HCT116 (cell line): ENCODE data around the gene SMARCA2. TPM values are rescaled to one million over a fixed set of nuclear protein-coding genes. Genes with fewer than 3 reads are reported as not detected.

Experiments used
- ATAC-seq: fragments of 200-7000 bp; cut with Tn5 transposase; 2 replicates; pipeline ENCODE4 v1.9.1; 2020; ENCODE audit warnings: mild to moderate bottlenecking, moderate library complexity
- BruUV-seq: library from RNA; stranded (reverse); fragments of 400-500 nt; replicated peaks from 2 replicates; lab custom pipeline; 2021; lab: Mats Ljungman, UMichigan
- CTCF ChIA-PET: fragments of 300-600 bp; sonication (Branson Sonifier 250); formaldehyde crosslinking; loops from one replicate; lab custom pipeline; 2021; ENCODE audit warnings: antibody characterized with exemption; lab: Charles Lee
- POLR2A ChIA-PET: fragments of 300-600, 350-600 bp; sonication (Branson Sonifier 250); formaldehyde crosslinking; loops from one replicate; lab custom pipeline; 2021; ENCODE audit warnings: antibody characterized with exemption; lab: Charles Lee
- RAD21 ChIA-PET, 2 experiments: fragments of 300-600 bp; sonication (Branson Sonifier 250); formaldehyde crosslinking; loops; one replicate each; lab custom pipeline; 2023; ENCODE audit warnings: low total read pairs in 2 of 2; ENCODE audit not compliant: uncharacterized antibody in 2 of 2, unreplicated experiment in 2 of 2, low non-redundant PET in 1 of 2; lab: Charles Lee
- DNase-seq: peaks from one replicate; pipeline ENCODE4 v3.0.0-alpha.2; 2010; ENCODE audit warnings: low read depth, low spot score
- H2AFZ ChIP-seq: fragments of 200-600 bp; shearing (Covaris generic), sonication (generic); 2 replicates; pipeline ENCODE4 v1.6.1; 2017; ENCODE audit warnings: low read depth, mixed run types, mixed read lengths, antibody characterized with exemption, low read length; ENCODE audit not compliant: poor library complexity, severe bottlenecking
- H3K27ac ChIP-seq: 2 replicates; pipeline ENCODE4 v1.5.1; 2012; ENCODE audit warnings: low read depth, low read length
- H3K27me3 ChIP-seq: fragments of 200-600 bp; sonication (generic); 2 replicates; pipeline ENCODE4 v1.6.1; 2016; ENCODE audit warnings: mixed run types, low read length, mixed read lengths; ENCODE audit not compliant: insufficient read depth
- H3K36me3 ChIP-seq, 2 experiments: fragments of 200-500 bp in 1 of 2; fragments of 200-600 bp in 1 of 2; sonication (Bioruptor generic) in 1 of 2; sonication (generic) in 1 of 2; 2 replicates each; pipeline versions ENCODE4 v1.5.1 to v1.6.1; 2014 to 2016; ENCODE audit warnings: low read length in 2 of 2, inconsistent platforms in 1 of 2, mixed read lengths in 1 of 2, mixed run types in 1 of 2; ENCODE audit not compliant: insufficient read depth in 2 of 2, control insufficient read depth in 1 of 2
- H3K4me1 ChIP-seq, 2 experiments: fragments of 200-600 bp in 1 of 2; sonication (generic) in 1 of 2; 2 replicates each; pipeline versions ENCODE4 v1.5.1 to v1.6.1; 2012 to 2017; ENCODE audit warnings: low read length in 2 of 2, inconsistent platforms in 1 of 2, mild to moderate bottlenecking in 1 of 2, mixed read lengths in 1 of 2, mixed run types in 1 of 2, moderate library complexity in 1 of 2; ENCODE audit not compliant: insufficient read depth in 2 of 2, control insufficient read depth in 1 of 2
- H3K4me2 ChIP-seq: fragments of 200-600 bp; sonication (generic); 2 replicates; pipeline ENCODE4 v1.6.1; 2017; ENCODE audit warnings: mixed run types, low read length, mixed read lengths
- H3K4me3 ChIP-seq, 2 experiments: fragments of 200-600 bp in 1 of 2; sonication (generic) in 1 of 2; replicated peaks in 1 of 2; 2 replicates each; pipeline ENCODE4 v1.5.1; 2011 to 2016; ENCODE audit warnings: low read length in 2 of 2, control low read depth in 1 of 2, low read depth in 1 of 2, mild to moderate bottlenecking in 1 of 2, mixed read lengths in 1 of 2, mixed run types in 1 of 2
- H3K79me2 ChIP-seq: fragments of 200-600 bp; sonication (generic); 2 replicates; pipeline ENCODE4 v1.6.1; 2017; ENCODE audit warnings: mild to moderate bottlenecking, mixed run types, low read length, moderate library complexity, mixed read lengths; ENCODE audit not compliant: insufficient read depth
- H3K9ac ChIP-seq: fragments of 200-600 bp; sonication (generic); 2 replicates; pipeline ENCODE4 v1.6.1; 2016; ENCODE audit warnings: low read length, mixed read lengths
- H3K9me2 ChIP-seq: fragments of 200-600 bp; sonication (generic), shearing (Covaris generic); 2 replicates; pipeline ENCODE4 v1.6.1; 2017; ENCODE audit warnings: mixed run types, mild to moderate bottlenecking, moderate library complexity; ENCODE audit not compliant: insufficient read depth
- H3K9me3 ChIP-seq, 2 experiments: fragments of 200-500 bp in 1 of 2; fragments of 200-600 bp in 1 of 2; sonication (Bioruptor generic) in 1 of 2; sonication (generic) in 1 of 2; 2 replicates each; pipeline ENCODE4 v1.6.1; 2014 to 2017; ENCODE audit warnings: low read length in 2 of 2, mixed read lengths in 2 of 2, inconsistent platforms in 1 of 2, low read depth in 1 of 2, mild to moderate bottlenecking in 1 of 2, mixed run types in 1 of 2, moderate library complexity in 1 of 2; ENCODE audit not compliant: control insufficient read depth in 1 of 2, insufficient read depth in 1 of 2
- H4K20me1 ChIP-seq: fragments of 200-600 bp; sonication (generic), shearing (Covaris generic); 2 replicates; pipeline ENCODE4 v1.6.1; 2017; ENCODE audit warnings: mixed run types, mild to moderate bottlenecking, moderate library complexity; ENCODE audit not compliant: insufficient read depth
- CEBPB ChIP-seq: IDR thresholded peaks from 2 replicates; pipeline ENCODE4 v1.6.1; 2012; ENCODE audit warnings: low read depth
- EZH2 ChIP-seq: fragments of 200-600 bp; sonication (generic); IDR thresholded peaks from 2 replicates; pipeline ENCODE4 v1.6.1; 2017; ENCODE audit warnings: antibody characterized with exemption, mixed run types
- POLR2A ChIP-seq: IDR thresholded peaks from 2 replicates; pipeline ENCODE4 v1.7.0; 2011; ENCODE audit warnings: borderline replicate concordance; ENCODE audit not compliant: insufficient read depth, insufficient read length; ENCODE audit errors: extremely low read depth
- SP1 ChIP-seq: IDR thresholded peaks from 2 replicates; pipeline ENCODE4 v1.6.1; 2012; ENCODE audit warnings: low read depth
- SRF ChIP-seq: IDR thresholded peaks from 2 replicates; pipeline ENCODE4 v1.6.1; 2012; ENCODE audit warnings: low read depth
- TCF7L2 ChIP-seq: IDR thresholded peaks from 2 replicates; pipeline ENCODE4 v1.7.0; 2011; ENCODE audit warnings: borderline replicate concordance, inconsistent platforms; ENCODE audit not compliant: insufficient read depth, insufficient read length; ENCODE audit errors: extremely low read depth
- ZFX ChIP-seq: fragments of 450-650 bp; IDR thresholded peaks from 2 replicates; pipeline ENCODE4 v1.6.1; 2017
- ZNF274 ChIP-seq: fragments of 200-500 bp; sonication (Bioruptor generic); IDR thresholded peaks from 2 replicates; pipeline ENCODE4 v1.6.1; 2014; ENCODE audit warnings: mild to moderate bottlenecking, low read depth, low read length, inconsistent platforms
- intact Hi-C: fragments of 100-400 bp; cut with micrococcal nuclease; formaldehyde crosslinking; loops from 2 replicates; pipeline ENCODE4 v1.10.0; 2022
- total RNA-seq: library from RNA; stranded (reverse); gene quantifications from one replicate; pipeline ENCODE4 v1.2.1, GENCODE V29; 2021; ENCODE audit not compliant: unreplicated experiment
- TF ChIP-seq, protein P1 (sequence below), 3 experiments: fragments of 200-600 bp in 1 of 3; sonication (generic) in 1 of 3; IDR thresholded peaks in 2 of 3; conservative IDR thresholded peaks in 1 of 3; 2 replicates each; pipeline ENCODE4 v1.5.1; 2012 to 2017; ENCODE audit warnings: low read depth in 2 of 3, low read length in 2 of 3, antibody characterized with exemption in 1 of 3, borderline replicate concordance in 1 of 3, control low read depth in 1 of 3, mild to moderate bottlenecking in 1 of 3, mixed read lengths in 1 of 3, mixed run types in 1 of 3, moderate library complexity in 1 of 3; ENCODE audit not compliant: insufficient read depth in 1 of 3
- TF ChIP-seq, protein P2 (sequence below): IDR thresholded peaks from 2 replicates; pipeline ENCODE4 v1.6.1; 2012; ENCODE audit warnings: low read depth
- TF ChIP-seq, protein P3 (sequence below): IDR thresholded peaks from 2 replicates; pipeline ENCODE4 v1.6.1; 2012
- TF ChIP-seq, protein P4 (sequence below): IDR thresholded peaks from 2 replicates; pipeline ENCODE4 v1.6.1; 2012

SMARCA2 gene
- total RNA-seq, 1 experiment from 2014 or later = 14.7 TPM

- H3K27me3 ChIP-seq = no peaks in the 10 kb centered on the region
- ATAC-seq (no peak), DNase-seq (no peak)
- H3K9me2 ChIP-seq = no peaks in the 10 kb centered on the region
- H3K27ac ChIP-seq = no peak overlapping the region
- no peaks in the 10 kb centered on the region for H4K20me1 ChIP-seq
- POLR2A ChIA-PET = no interaction called here
- CTCF ChIA-PET = no interaction called here
- BruUV-seq = no TSS peak
- H3K4me1 ChIP-seq = no peaks in the 10 kb centered on the region
- TF ChIP-seq, protein P1, sequence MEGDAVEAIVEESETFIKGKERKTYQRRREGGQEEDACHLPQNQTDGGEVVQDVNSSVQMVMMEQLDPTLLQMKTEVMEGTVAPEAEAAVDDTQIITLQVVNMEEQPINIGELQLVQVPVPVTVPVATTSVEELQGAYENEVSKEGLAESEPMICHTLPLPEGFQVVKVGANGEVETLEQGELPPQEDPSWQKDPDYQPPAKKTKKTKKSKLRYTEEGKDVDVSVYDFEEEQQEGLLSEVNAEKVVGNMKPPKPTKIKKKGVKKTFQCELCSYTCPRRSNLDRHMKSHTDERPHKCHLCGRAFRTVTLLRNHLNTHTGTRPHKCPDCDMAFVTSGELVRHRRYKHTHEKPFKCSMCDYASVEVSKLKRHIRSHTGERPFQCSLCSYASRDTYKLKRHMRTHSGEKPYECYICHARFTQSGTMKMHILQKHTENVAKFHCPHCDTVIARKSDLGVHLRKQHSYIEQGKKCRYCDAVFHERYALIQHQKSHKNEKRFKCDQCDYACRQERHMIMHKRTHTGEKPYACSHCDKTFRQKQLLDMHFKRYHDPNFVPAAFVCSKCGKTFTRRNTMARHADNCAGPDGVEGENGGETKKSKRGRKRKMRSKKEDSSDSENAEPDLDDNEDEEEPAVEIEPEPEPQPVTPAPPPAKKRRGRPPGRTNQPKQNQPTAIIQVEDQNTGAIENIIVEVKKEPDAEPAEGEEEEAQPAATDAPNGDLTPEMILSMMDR (IDR thresholded peaks at IDR 0.05 in 2 of 3, conservative IDR thresholded peaks at IDR 0.05 in 1 of 3; ENCODE audit: borderline replicate concordance in 1 of 3, insufficient read depth in 1 of 3, low read depth in 2 of 3, low read length in 2 of 3) = peak in 2 of 3 experiments; percentile 15 to 18; a peak in 1 of 6 replicates
- TF ChIP-seq, protein P2, sequence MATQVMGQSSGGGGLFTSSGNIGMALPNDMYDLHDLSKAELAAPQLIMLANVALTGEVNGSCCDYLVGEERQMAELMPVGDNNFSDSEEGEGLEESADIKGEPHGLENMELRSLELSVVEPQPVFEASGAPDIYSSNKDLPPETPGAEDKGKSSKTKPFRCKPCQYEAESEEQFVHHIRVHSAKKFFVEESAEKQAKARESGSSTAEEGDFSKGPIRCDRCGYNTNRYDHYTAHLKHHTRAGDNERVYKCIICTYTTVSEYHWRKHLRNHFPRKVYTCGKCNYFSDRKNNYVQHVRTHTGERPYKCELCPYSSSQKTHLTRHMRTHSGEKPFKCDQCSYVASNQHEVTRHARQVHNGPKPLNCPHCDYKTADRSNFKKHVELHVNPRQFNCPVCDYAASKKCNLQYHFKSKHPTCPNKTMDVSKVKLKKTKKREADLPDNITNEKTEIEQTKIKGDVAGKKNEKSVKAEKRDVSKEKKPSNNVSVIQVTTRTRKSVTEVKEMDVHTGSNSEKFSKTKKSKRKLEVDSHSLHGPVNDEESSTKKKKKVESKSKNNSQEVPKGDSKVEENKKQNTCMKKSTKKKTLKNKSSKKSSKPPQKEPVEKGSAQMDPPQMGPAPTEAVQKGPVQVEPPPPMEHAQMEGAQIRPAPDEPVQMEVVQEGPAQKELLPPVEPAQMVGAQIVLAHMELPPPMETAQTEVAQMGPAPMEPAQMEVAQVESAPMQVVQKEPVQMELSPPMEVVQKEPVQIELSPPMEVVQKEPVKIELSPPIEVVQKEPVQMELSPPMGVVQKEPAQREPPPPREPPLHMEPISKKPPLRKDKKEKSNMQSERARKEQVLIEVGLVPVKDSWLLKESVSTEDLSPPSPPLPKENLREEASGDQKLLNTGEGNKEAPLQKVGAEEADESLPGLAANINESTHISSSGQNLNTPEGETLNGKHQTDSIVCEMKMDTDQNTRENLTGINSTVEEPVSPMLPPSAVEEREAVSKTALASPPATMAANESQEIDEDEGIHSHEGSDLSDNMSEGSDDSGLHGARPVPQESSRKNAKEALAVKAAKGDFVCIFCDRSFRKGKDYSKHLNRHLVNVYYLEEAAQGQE = no peak
- H3K36me3 ChIP-seq = no peaks in the 10 kb centered on the region
- no peaks in the 10 kb centered on the region for H3K79me2 ChIP-seq
- H3K4me3 ChIP-seq = no peak overlapping the region
- H2AFZ ChIP-seq = no peak overlapping the region
- H3K9ac ChIP-seq = no peak overlapping the region
- no peaks in the 10 kb centered on the region for H3K9me3 ChIP-seq
- intact Hi-C loops = no loop called here
- H3K4me2 ChIP-seq = no peak overlapping the region
- RAD21 ChIA-PET = no interaction called here
Measured at GRCh38 chr9:2193552-2193951, 178.4 kb downstream of the SMARCA2 start.

DNA sequence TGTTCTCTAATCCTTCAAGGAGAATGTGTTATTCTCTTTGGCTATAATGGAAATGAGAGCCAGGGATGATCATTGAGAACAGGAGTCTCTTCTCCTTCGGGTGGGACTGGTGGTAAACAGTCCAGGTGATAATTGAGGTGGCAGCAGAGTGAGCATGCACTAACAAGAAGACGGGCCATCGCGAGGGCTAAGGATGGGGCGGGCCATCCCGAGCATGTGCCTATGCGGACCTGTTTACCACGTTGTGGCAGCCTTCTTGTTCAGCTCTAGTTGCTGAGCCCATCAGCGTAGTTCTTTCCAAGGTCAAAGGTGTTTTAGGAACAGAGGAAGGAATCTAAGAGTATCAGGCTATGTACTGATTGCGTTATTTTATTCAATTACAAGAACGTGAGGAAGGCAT, 180.1 kb downstream of the SMARCA2 start:
- ChIA-PET POLR2A (no interaction called here), RAD21 (no interaction called here), CTCF (no interaction called here)
- Histone ChIP-seq H4K20me1 (no peaks in the 10 kb centered on the region), H3K79me2 (no peaks in the 10 kb centered on the region), H2AFZ (no peak overlapping the region), H3K9me2 (no peaks in the 10 kb centered on the region), H3K27me3 (no peaks in the 10 kb centered on the region), H3K4me3 (no peak overlapping the region), H3K4me2 (no peak overlapping the region), H3K27ac (no peak overlapping the region), H3K36me3 (no peaks in the 10 kb centered on the region), H3K9me3 (no peaks in the 10 kb centered on the region), H3K4me1 (no peaks in the 10 kb centered on the region), H3K9ac (no peak overlapping the region)
- no peak for TF ChIP-seq EZH2
- TF ChIP-seq POLR2A = no peak
- TF ChIP-seq TCF7L2 = no peak
- TF ChIP-seq ZNF274 = no peak
- no peak for TF ChIP-seq ZFX
- no peak for TF ChIP-seq SRF
- TF ChIP-seq SP1 = no peak
- TF ChIP-seq, protein P3, sequence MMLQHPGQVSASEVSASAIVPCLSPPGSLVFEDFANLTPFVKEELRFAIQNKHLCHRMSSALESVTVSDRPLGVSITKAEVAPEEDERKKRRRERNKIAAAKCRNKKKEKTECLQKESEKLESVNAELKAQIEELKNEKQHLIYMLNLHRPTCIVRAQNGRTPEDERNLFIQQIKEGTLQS = no peak
- TF ChIP-seq, protein P4, sequence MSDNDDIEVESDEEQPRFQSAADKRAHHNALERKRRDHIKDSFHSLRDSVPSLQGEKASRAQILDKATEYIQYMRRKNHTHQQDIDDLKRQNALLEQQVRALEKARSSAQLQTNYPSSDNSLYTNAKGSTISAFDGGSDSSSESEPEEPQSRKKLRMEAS = no peak
- TF ChIP-seq CEBPB = no peak
- intact Hi-C loops = no loop called here
- ATAC-seq (no peak), DNase-seq (no peak)
- BruUV-seq = no TSS peak
